ENCODE data around the gene KIAA0319L. TPM values are rescaled to one million over a fixed set of nuclear protein-coding genes. Genes with fewer than 3 reads are reported as not detected.

Gene KIAA0319L
- total RNA-seq, 1 experiment from 2014 or later, result 20.9 TPM

DNA sequence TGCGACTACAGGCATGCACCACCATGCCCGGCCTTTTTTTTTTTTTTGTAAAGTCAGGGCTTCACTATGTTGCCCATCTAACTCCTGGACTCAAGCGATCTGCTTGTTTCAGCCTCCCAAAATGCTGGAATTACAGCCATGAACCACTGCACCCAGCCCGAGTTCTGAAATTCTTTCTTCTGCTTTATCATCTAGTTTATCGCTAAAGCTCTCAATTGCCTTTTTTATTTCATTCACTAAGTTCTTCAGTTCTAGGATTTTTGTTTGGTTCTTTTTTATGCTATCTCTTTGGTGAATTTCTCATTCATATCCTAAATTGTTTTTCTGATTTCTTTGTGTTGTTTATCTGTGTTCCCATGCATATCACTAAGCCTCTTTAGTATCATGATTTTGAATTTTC, 27.0 kb downstream of the KIAA0319L start:
- TF ChIP-seq, protein P1, sequence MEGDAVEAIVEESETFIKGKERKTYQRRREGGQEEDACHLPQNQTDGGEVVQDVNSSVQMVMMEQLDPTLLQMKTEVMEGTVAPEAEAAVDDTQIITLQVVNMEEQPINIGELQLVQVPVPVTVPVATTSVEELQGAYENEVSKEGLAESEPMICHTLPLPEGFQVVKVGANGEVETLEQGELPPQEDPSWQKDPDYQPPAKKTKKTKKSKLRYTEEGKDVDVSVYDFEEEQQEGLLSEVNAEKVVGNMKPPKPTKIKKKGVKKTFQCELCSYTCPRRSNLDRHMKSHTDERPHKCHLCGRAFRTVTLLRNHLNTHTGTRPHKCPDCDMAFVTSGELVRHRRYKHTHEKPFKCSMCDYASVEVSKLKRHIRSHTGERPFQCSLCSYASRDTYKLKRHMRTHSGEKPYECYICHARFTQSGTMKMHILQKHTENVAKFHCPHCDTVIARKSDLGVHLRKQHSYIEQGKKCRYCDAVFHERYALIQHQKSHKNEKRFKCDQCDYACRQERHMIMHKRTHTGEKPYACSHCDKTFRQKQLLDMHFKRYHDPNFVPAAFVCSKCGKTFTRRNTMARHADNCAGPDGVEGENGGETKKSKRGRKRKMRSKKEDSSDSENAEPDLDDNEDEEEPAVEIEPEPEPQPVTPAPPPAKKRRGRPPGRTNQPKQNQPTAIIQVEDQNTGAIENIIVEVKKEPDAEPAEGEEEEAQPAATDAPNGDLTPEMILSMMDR (conservative IDR thresholded peaks at IDR 0.05; ENCODE audit: low read depth, low read length), result no peak
- TF ChIP-seq EZH2 (IDR thresholded peaks at IDR 0.05; ENCODE audit: low read length, unreplicated experiment), result no peak
- no peak for TF ChIP-seq EZH2phosphoT487 (IDR thresholded peaks at IDR 0.05; ENCODE audit: borderline replicate concordance, low read length)

DNA sequence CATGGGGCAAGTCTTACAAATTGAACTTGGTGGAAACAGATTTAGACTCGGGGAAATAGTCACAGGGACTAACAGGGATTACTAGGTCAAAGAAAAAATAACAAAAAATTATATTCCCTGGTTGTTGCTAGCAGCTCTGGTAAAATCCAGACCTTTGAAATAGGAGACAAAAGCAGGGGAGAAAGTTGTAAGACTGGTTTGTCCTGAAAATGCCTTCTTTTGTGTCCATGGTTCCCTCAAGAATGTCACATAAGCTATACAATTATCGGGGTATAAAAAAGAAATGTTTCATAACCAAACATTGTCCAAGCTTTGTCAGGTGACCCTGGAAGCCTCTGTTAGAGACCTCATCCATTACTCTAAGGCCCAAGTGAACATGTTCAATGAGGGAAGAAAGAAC, 33.1 kb downstream of the KIAA0319L start:
- TF ChIP-seq, protein P1 (conservative IDR thresholded peaks at IDR 0.05; ENCODE audit: low read depth, low read length), result no peak
- TF ChIP-seq EZH2phosphoT487 (IDR thresholded peaks at IDR 0.05; ENCODE audit: borderline replicate concordance, low read length) (no peak), EZH2 (IDR thresholded peaks at IDR 0.05; ENCODE audit: low read length, unreplicated experiment) (no peak)
- intact Hi-C loops (cut with micrococcal nuclease), result no loop called here
- BruUV-seq (replicated peaks), result no TSS peak
- H3K9me3 ChIP-seq (ENCODE audit: low read length), result no peaks in the 10 kb centered on the region; the same call in 1 of the 2 replicates
- H3F3A ChIP-seq (ENCODE audit: low read length, unreplicated experiment), result no peaks in the 10 kb centered on the region
- H3K9me2 ChIP-seq (replicated peaks; ENCODE audit: low read length), result no peaks in the 10 kb centered on the region
- CTCF ChIA-PET, result interaction anchor here (0.6 kb wide), 1 partner anchor 13 kb away, joined by 5 read pairs; no protein-coding TSS in a partner anchor
- H3K4me1 ChIP-seq (ENCODE audit: insufficient read depth, low read length), result peaks cover 17% of the 10 kb centered on the region
- no peak overlapping the region for H3K27ac ChIP-seq (ENCODE audit: low read length)
- no peak overlapping the region for H2AFZ ChIP-seq (ENCODE audit: low read length)
- POLR2A ChIA-PET (ENCODE audit: unreplicated experiment), result interaction anchor here (0.6 kb wide), 1 partner anchor 85 kb away, joined by 3 read pairs; no protein-coding TSS in a partner anchor
- peak; percentile 76 for DNase-seq
- H3K4me3 ChIP-seq (ENCODE audit: low read length), result no peak overlapping the region; the same call in 1 of the 2 replicates
- no peaks in the 10 kb centered on the region for H3K36me3 ChIP-seq (ENCODE audit: low read depth, low read length)
- no peaks in the 10 kb centered on the region for H3K27me3 ChIP-seq (ENCODE audit: low read length)
- H3K9ac ChIP-seq (ENCODE audit: low read length), result no peak overlapping the region
- peak; percentile 18; the same call in 1 of the 2 replicates for ATAC-seq
- H3K79me2 ChIP-seq (ENCODE audit: low read length), result no peaks in the 10 kb centered on the region
- peak overlapping the region; percentile 2 for H3K4me2 ChIP-seq (ENCODE audit: low read length)
- H4K20me1 ChIP-seq (ENCODE audit: low read length), result no peaks in the 10 kb centered on the region

More for the DNA sequence above, 27.0 kb downstream of the KIAA0319L start:
- no peak overlapping the region for H3K9ac ChIP-seq (ENCODE audit: low read length)
- DNase-seq (no peak), ATAC-seq (no peak)
- H3K4me3 ChIP-seq (ENCODE audit: low read length), result no peak overlapping the region
- H3K79me2 ChIP-seq (ENCODE audit: low read length), result no peaks in the 10 kb centered on the region
- no peak overlapping the region for H3K4me2 ChIP-seq (ENCODE audit: low read length)
- H2AFZ ChIP-seq (ENCODE audit: low read length), result no peak overlapping the region
- peaks cover 24% of the 10 kb centered on the region for H3K36me3 ChIP-seq (ENCODE audit: low read depth, low read length)
- POLR2A ChIA-PET (ENCODE audit: unreplicated experiment), result no interaction called here
- H3K27me3 ChIP-seq (ENCODE audit: low read length), result no peaks in the 10 kb centered on the region
- no peak overlapping the region for H3K27ac ChIP-seq (ENCODE audit: low read length)
- CTCF ChIA-PET, result no interaction called here
- H3K9me2 ChIP-seq (replicated peaks; ENCODE audit: low read length), result no peaks in the 10 kb centered on the region
- H3K9me3 ChIP-seq (ENCODE audit: low read length), result peaks cover 12% of the 10 kb centered on the region; the same call in 1 of the 2 replicates
- H3K4me1 ChIP-seq (ENCODE audit: insufficient read depth, low read length), result no peaks in the 10 kb centered on the region
- intact Hi-C loops (cut with micrococcal nuclease), result no loop called here
- BruUV-seq (replicated peaks), result no TSS peak
- H4K20me1 ChIP-seq (ENCODE audit: low read length), result no peaks in the 10 kb centered on the region
- no peaks in the 10 kb centered on the region for H3F3A ChIP-seq (ENCODE audit: low read length, unreplicated experiment)

DNA sequence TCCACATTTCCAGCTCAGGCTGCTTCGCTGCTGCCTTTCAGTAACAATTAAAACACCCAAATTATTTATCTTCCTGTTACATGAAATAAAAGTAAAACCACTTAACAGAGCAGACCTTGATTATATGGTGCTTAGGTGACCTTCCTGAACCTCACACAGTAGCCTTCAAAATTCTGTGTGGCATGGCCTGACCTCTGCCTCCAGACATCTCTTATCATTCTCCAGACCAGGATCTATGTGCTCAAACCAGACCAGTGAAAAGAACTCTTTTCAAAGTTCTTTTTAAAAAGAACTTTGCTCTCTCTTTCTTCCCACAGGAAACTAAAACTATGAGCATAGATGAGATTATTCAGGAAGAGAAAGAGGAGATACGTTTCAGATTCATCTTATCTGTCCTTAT, 37.8 kb downstream of the KIAA0319L start:
- H3K27ac ChIP-seq (ENCODE audit: low read length), result no peak overlapping the region
- H3K4me1 ChIP-seq (ENCODE audit: insufficient read depth, low read length), result peaks cover 23% of the 10 kb centered on the region
- H2AFZ ChIP-seq (ENCODE audit: low read length), result no peak overlapping the region
- no peaks in the 10 kb centered on the region for H4K20me1 ChIP-seq (ENCODE audit: low read length)
- TF ChIP-seq, protein P1 (conservative IDR thresholded peaks at IDR 0.05; ENCODE audit: low read depth, low read length), result no peak
- TF ChIP-seq EZH2 (IDR thresholded peaks at IDR 0.05; ENCODE audit: low read length, unreplicated experiment), result no peak
- DNase-seq, result no peak
- ChIA-PET CTCF (no interaction called here), POLR2A (ENCODE audit: unreplicated experiment) (no interaction called here)
- no peak for ATAC-seq
- no peak overlapping the region for H3K4me2 ChIP-seq (ENCODE audit: low read length)
- H3K4me3 ChIP-seq (ENCODE audit: low read length), result no peak overlapping the region
- no peaks in the 10 kb centered on the region for H3K9me2 ChIP-seq (replicated peaks; ENCODE audit: low read length)
- no TSS peak for BruUV-seq (replicated peaks)
- no peaks in the 10 kb centered on the region for H3K9me3 ChIP-seq (ENCODE audit: low read length)
- H3K27me3 ChIP-seq (ENCODE audit: low read length), result no peaks in the 10 kb centered on the region
- peaks cover 14% of the 10 kb centered on the region for H3K79me2 ChIP-seq (ENCODE audit: low read length)
- H3K9ac ChIP-seq (ENCODE audit: low read length), result no peak overlapping the region
- intact Hi-C loops (cut with micrococcal nuclease), result no loop called here
- H3K36me3 ChIP-seq (ENCODE audit: low read depth, low read length), result no peaks in the 10 kb centered on the region
- peaks cover 4% of the 10 kb centered on the region for H3F3A ChIP-seq (ENCODE audit: low read length, unreplicated experiment)

Data from PC-3 (cell line).